NK-92 treated with Interleukin-12 subunit alpha and Interleukin-12 subunit beta, amount 100 ng/mL, for 24 hours (cell line): Measurements from ENCODE around the gene CFAP61.
"Not testable (repeated sequence)": the region's sequence is repeated elsewhere in the genome, so short reads cannot be mapped to it uniquely, and the experiment has no call there.

ENCODE experiments used
- DNase-seq: peaks from one replicate; lab custom pipeline; 2025; lab: John Stamatoyannopoulos, UW

The CFAP61 gene

GRCh38 chr20:20231528-20232298 is 179.4 kb downstream of the CFAP61 start:
- DNase-seq: no peak

- DNase-seq: no peak
Measured at GRCh38 chr20:20233041-20233514, 180.7 kb downstream of the CFAP61 start.

GRCh38 chr20:20235681-20236080 is 183.3 kb downstream of the CFAP61 start:
- DNase-seq: no peak

GRCh38 chr20:20237093-20237959 is 185.0 kb downstream of the CFAP61 start:
- DNase-seq: peak; percentile 9

GRCh38 chr20:20241976-20242375 is 189.6 kb downstream of the CFAP61 start:
- DNase-seq: no peak

- DNase-seq: not testable (repeated sequence)
Measured at GRCh38 chr20:20244384-20244783, 192.1 kb downstream of the CFAP61 start.

- DNase-seq: no peak
Measured at GRCh38 chr20:20246996-20247633, 194.8 kb downstream of the CFAP61 start.

- no peak for DNase-seq
Measured at GRCh38 chr20:20248620-20249200, 196.4 kb downstream of the CFAP61 start.

- DNase-seq: no peak
Measured at GRCh38 chr20:20251317-20251716, 199.0 kb downstream of the CFAP61 start.

GRCh38 chr20:20251836-20252235 is 199.5 kb downstream of the CFAP61 start:
- DNase-seq: no peak

GRCh38 chr20:20253039-20253743 is 200.9 kb downstream of the CFAP61 start:
- no peak for DNase-seq

- no peak for DNase-seq
Measured at GRCh38 chr20:20253744-20254330, 201.5 kb downstream of the CFAP61 start.

- DNase-seq: no peak
Measured at GRCh38 chr20:20255099-20255498, 202.8 kb downstream of the CFAP61 start.

- DNase-seq: no peak
Measured at GRCh38 chr20:20259533-20259932, 207.2 kb downstream of the CFAP61 start.

GRCh38 chr20:20261159-20261558 is 208.8 kb downstream of the CFAP61 start:
- DNase-seq: no peak

GRCh38 chr20:20265210-20265609 is 212.9 kb downstream of the CFAP61 start:
- no peak for DNase-seq

GRCh38 chr20:20266552-20266951 is 214.2 kb downstream of the CFAP61 start:
- DNase-seq: no peak

GRCh38 chr20:20267685-20268370 is 215.5 kb downstream of the CFAP61 start:
- DNase-seq: no peak

- DNase-seq: no peak
Measured at GRCh38 chr20:20271271-20271670, 218.9 kb downstream of the CFAP61 start.

GRCh38 chr20:20272686-20273085 is 220.4 kb downstream of the CFAP61 start:
- no peak for DNase-seq
